Measurements from ENCODE around the gene OR52E6.

DNA sequence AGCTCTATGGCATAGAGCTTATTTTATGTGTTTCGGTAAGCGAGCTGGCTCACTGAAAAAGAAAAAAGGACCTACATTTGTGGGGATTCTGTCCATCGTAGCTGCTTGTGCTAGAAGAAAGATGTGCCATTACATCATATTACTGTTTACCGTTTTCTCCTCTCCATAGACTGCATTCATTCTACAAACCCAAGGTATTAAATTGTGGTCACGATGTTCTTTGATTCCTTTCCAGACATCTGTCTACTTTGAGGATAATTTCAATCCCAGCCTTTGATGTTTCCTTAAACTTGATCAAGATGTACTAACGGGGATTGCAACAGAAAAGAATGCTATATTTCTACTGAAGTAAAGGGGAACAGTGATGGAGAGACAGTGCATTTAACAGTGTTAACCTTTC, 45.2 kb downstream of the OR52E6 start:
- TF ChIP-seq, protein P1, sequence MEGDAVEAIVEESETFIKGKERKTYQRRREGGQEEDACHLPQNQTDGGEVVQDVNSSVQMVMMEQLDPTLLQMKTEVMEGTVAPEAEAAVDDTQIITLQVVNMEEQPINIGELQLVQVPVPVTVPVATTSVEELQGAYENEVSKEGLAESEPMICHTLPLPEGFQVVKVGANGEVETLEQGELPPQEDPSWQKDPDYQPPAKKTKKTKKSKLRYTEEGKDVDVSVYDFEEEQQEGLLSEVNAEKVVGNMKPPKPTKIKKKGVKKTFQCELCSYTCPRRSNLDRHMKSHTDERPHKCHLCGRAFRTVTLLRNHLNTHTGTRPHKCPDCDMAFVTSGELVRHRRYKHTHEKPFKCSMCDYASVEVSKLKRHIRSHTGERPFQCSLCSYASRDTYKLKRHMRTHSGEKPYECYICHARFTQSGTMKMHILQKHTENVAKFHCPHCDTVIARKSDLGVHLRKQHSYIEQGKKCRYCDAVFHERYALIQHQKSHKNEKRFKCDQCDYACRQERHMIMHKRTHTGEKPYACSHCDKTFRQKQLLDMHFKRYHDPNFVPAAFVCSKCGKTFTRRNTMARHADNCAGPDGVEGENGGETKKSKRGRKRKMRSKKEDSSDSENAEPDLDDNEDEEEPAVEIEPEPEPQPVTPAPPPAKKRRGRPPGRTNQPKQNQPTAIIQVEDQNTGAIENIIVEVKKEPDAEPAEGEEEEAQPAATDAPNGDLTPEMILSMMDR (IDR thresholded peaks at IDR 0.05 in 4 of 5, conservative IDR thresholded peaks at IDR 0.05 in 1 of 5) = no peak
- no peak for TF ChIP-seq POLR2A (IDR thresholded peaks at IDR 0.05)

All from gastrocnemius medialis (tissue), 4 donors.